Testis (tissue), 3 donors: ENCODE data around the gene EGR4. TPM values are rescaled to one million over a fixed set of nuclear protein-coding genes. Genes with fewer than 3 reads are reported as not detected.
A peak's percentile ranks its signal among the peaks of the same experiment; 100 is the strongest.

Experiments used
- DNase-seq: peaks from one replicate; pipeline ENCODE4 v3.0.0-alpha.2; 2019
- H3K27ac ChIP-seq, 2 donors: fragments of 200-600 bp; sonication (generic); one replicate each; pipeline ENCODE4 v1.5.1; 2019
- H3K27me3 ChIP-seq: fragments of 200-600 bp; sonication (generic); one replicate; pipeline ENCODE4 v1.5.1; 2019
- H3K36me3 ChIP-seq: fragments of 200-600 bp; sonication (generic); one replicate; pipeline ENCODE4 v1.5.1; 2017; ENCODE audit warnings: low read depth; ENCODE audit errors: missing control alignments
- H3K4me1 ChIP-seq: fragments of 200-600 bp; sonication (generic); one replicate; pipeline ENCODE4 v1.5.1; 2019
- H3K4me3 ChIP-seq, 2 donors: fragments of 200-600 bp; sonication (generic); one replicate each; pipeline ENCODE4 v1.5.1; 2017 to 2019
- H3K9me3 ChIP-seq: fragments of 200-600 bp; sonication (generic); one replicate; pipeline ENCODE4 v1.5.1; 2017
- CTCF ChIP-seq, 3 experiments: fragments of 450-650 bp in 2 of 3; fragments of 200-600 bp in 1 of 3; sonication (generic) in 1 of 3; IDR thresholded peaks; one replicate each; pipeline ENCODE4 v1.5.1; 2016 to 2019; ENCODE audit warnings: antibody characterized with exemption in 3 of 3, mild to moderate bottlenecking in 2 of 3, moderate library complexity in 1 of 3
- POLR2A ChIP-seq: fragments of 450-650 bp; IDR thresholded peaks from one replicate; pipeline ENCODE4 v1.6.1; 2017; ENCODE audit warnings: antibody characterized with exemption, mild to moderate bottlenecking, moderate library complexity
- WGBS, 2 donors: methylation state at CpG; one replicate each; pipeline ENCODE4 v1.1.5; 2018; 5-methylcytosine and 5-hydroxymethylcytosine counted together
- intact Hi-C: fragments of 100-400 bp; cut with DNase I; formaldehyde crosslinking; loops from one replicate; pipeline ENCODE4 v1.15.1; 2023; ENCODE audit warnings: low total_unique reads
- polyA plus RNA-seq: library from polyadenylated mRNA; stranded (reverse); fragments of 350-450 nt; fragmentation: Illumina TruSeq; extraction: RNeasy Lipid Tissue Mini Kit (QIAGEN cat#74804); gene quantifications from one replicate; pipeline ENCODE4 v1.2.3, GENCODE V29; 2014; ENCODE audit warnings: low read depth, low replicate concordance; ENCODE audit not compliant: insufficient read depth
- total RNA-seq, 2 donors: library from RNA; depleted of rRNA; stranded (reverse); fragments of >200 nt; gene quantifications; one replicate each; pipeline ENCODE4 v1.2.3, GENCODE V29; 2016

EGR4 gene
- total and polyA plus RNA-seq, 3 donors from 2014 or later: 4.6 to 14.9 (median 12.5) TPM

GRCh38 chr2:73286134-73286655 lies 7.2 kb downstream of the EGR4 start:
- no peak for TF ChIP-seq POLR2A
- no peak for TF ChIP-seq CTCF (IDR thresholded peaks at IDR 0.05)
- Histone ChIP-seq H3K27me3 (no peaks in the 10 kb centered on the region), H3K27ac (no peak overlapping the region), H3K36me3 (no peaks in the 10 kb centered on the region), H3K9me3 (no peaks in the 10 kb centered on the region), H3K4me1 (peaks cover 16% of the 10 kb centered on the region), H3K4me3 (no peak overlapping the region)
- DNase-seq: no peak
- 86 to 99% methylated on average over 3 of the region's 3 CpGs for WGBS, 2 donors
- intact Hi-C loops: no loop called here

GRCh38 chr2:73285159-73285739 lies 8.1 kb downstream of the EGR4 start:
- no peaks in the 10 kb centered on the region for H3K9me3 ChIP-seq
- peaks cover 16% of the 10 kb centered on the region for H3K4me1 ChIP-seq
- H3K27ac ChIP-seq: no peak overlapping the region
- no peaks in the 10 kb centered on the region for H3K27me3 ChIP-seq
- no peaks in the 10 kb centered on the region for H3K36me3 ChIP-seq
- no peak for DNase-seq
- intact Hi-C loops: no loop called here
- TF ChIP-seq CTCF (IDR thresholded peaks at IDR 0.05): no peak
- TF ChIP-seq POLR2A: no peak
- H3K4me3 ChIP-seq: peak overlapping the region in 1 of 2 donors; percentile 81
- WGBS, 2 donors: 45 to 52% methylated on average over 4 to 5 of the region's 5 CpGs

- WGBS, 2 donors: 0 to 1% methylated on average over 35 to 62 of the region's 69 CpGs
- peak within 1 kb of the TSS; percentile 59 to 81 for H3K4me3 ChIP-seq
- H3K36me3 ChIP-seq: no peaks in the 10 kb centered on the region
- intact Hi-C loops: no loop called here
- H3K4me1 ChIP-seq: peaks cover 16% of the 10 kb centered on the region
- peak; percentile 59 for DNase-seq
- H3K9me3 ChIP-seq: no peaks in the 10 kb centered on the region
- H3K27me3 ChIP-seq: no peaks in the 10 kb centered on the region
- H3K27ac ChIP-seq: no peak within 1 kb of the TSS
- TF ChIP-seq POLR2A: no peak
- no peak for TF ChIP-seq CTCF (IDR thresholded peaks at IDR 0.05)
Measured at GRCh38 chr2:73284296-73285158, 8.8 kb downstream of the EGR4 start, which contains the start of gene FBXO41. FBXO41 (minus strand) TSS chr2:73284478; CDS start chr2:73269630, 14,848 bp downstream.

- 5 to 20% methylated on average over 1 to 40 of the region's 43 CpGs for WGBS, 2 donors
- intact Hi-C loops: no loop called here
- Histone ChIP-seq H3K27me3 (no peaks in the 10 kb centered on the region), H3K4me1 (peaks cover 16% of the 10 kb centered on the region), H3K4me3 (peak overlapping the region; percentile 59 to 81), H3K9me3 (no peaks in the 10 kb centered on the region), H3K36me3 (no peaks in the 10 kb centered on the region), H3K27ac (no peak overlapping the region)
- TF ChIP-seq CTCF (IDR thresholded peaks at IDR 0.05): no peak
- TF ChIP-seq POLR2A: no peak
- no peak for DNase-seq
Measured at GRCh38 chr2:73283545-73284295, 9.6 kb downstream of the EGR4 start.
